ENCODE measurements around the gene USP7.
A peak's percentile ranks its signal among the peaks of the same experiment; 100 is the strongest.

USP7 gene

DNA sequence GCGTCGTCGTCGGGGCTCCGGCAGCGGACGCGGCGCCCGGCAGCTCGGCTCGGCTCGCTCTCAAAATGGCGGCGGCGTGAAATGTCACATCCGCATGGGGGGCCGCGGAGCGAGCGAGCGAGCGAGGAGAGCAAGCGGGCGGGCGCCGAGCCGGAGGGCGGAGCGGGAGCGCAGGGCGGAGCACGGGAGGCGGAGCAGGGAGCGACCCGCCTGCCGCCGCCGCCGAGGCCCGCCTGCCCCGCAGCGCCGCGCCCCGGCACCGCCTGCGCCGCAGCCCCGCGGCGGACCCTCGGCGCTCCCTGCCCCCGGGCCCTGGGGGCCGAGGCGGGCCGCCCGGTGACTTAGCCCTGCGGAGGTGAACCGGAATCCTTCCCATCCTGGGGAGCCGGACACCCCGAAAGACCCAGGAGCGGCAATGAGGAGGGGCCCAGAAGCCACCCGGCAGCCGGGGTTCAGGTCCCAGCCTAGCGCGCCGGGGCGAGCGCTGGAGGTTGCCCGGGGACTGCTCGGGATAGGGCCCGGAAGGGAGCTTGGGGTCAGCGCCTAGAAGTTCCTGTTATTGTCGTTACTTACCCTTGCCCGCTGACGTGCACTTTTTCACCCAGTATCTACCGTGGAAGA lies at the start of gene USP7:
Gene USP7 (minus strand): TSS at position 86 of the 621 bp plus-strand sequence. CDS start 621 bp downstream, outside the sequence.
- DNase-seq (ENCODE audit: low read depth in 1 of 2, low spot score in 1 of 2), result peak; percentile 94 to 96
- no peak for TF ChIP-seq JUND (IDR thresholded peaks at IDR 0.05; ENCODE audit: low read depth)
- in situ Hi-C loops (cut with HindIII; ENCODE audit: low pct_unique_long_range_greater_than_20kb, low sequenced_read_pairs), result no loop called here

DNA sequence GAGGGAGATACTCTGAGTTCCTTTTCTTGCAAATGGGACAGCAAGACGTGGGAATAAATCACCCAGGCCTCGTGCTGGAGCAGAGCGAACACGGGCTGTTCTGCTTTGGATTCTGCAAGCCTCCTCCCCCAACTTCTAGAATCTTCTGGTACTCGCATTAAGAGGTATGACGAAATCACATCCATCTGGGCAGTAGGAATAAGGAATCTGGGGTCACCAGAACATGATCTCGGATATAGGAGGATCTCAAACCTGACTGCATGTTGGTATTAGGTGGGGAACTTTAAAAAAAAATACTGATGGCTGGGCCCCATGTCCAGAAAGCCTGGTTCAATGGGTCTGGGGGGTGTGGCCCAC lies 49.8 kb upstream of the USP7 start:
- TF ChIP-seq JUND (IDR thresholded peaks at IDR 0.05; ENCODE audit: low read depth), result no peak
- no peak for DNase-seq (ENCODE audit: low read depth in 1 of 2, low spot score in 1 of 2)
- in situ Hi-C loops (cut with HindIII; ENCODE audit: low pct_unique_long_range_greater_than_20kb, low sequenced_read_pairs), result no loop called here

DNA sequence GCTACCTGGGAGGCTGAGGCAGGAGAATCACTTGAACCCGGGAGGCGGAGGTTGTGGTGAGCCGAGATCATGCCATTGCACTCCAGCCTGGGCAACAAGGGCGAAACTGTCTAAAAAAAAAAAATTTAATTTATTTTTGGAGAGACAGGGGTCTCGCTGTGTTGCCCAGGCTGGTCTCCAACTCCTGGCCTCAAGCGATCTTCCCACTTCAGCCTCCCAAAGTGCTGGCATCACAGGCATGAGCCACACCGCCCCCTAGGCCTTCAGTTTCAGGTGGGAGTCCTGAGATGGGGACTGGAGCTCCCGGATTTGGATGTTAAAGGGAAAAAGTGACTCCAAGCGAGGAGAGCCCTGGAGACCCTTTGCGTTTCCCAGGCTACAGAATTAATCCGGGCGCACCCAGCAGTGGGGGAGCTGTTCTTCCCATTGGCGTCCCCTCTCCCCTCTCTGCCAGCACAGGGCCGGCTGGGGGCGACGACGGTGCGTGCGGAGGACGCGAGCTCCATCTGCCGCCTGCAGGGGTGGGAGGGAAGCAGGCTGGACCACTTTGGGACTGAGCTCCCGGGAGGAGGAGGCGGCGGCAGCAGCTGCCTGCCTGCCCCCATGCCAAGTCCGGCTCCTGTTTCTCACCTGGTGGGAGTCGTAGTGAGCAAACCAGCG lies 49.3 kb upstream of the USP7 start:
- no peak for DNase-seq (ENCODE audit: low read depth in 1 of 2, low spot score in 1 of 2)
- in situ Hi-C loops (cut with HindIII; ENCODE audit: low pct_unique_long_range_greater_than_20kb, low sequenced_read_pairs), result no loop called here
- no peak for TF ChIP-seq JUND (IDR thresholded peaks at IDR 0.05; ENCODE audit: low read depth)

DNA sequence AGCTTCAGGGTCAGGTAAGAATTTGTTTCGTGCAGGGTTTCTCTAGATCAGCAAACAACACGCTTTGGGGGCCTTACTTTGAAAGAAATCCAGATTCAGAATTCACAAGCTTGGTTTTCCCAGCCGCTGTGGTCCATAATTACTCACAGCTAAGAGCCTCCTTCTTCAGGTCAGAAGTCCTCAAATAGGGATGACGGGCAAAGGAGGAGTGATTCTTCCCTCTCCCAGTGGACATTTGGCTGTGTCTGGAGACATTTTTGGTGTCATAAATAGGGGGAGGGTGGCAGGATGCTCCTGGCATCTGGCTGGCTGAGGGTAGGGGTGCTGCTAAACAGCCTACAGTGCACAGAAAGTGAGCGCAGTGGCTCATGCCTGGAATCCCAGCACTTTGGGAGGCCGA lies 48.6 kb upstream of the USP7 start:
- DNase-seq (ENCODE audit: low read depth in 1 of 2, low spot score in 1 of 2), result no peak
- in situ Hi-C loops (cut with HindIII; ENCODE audit: low pct_unique_long_range_greater_than_20kb, low sequenced_read_pairs), result no loop called here
- no peak for TF ChIP-seq JUND (IDR thresholded peaks at IDR 0.05; ENCODE audit: low read depth)

DNA sequence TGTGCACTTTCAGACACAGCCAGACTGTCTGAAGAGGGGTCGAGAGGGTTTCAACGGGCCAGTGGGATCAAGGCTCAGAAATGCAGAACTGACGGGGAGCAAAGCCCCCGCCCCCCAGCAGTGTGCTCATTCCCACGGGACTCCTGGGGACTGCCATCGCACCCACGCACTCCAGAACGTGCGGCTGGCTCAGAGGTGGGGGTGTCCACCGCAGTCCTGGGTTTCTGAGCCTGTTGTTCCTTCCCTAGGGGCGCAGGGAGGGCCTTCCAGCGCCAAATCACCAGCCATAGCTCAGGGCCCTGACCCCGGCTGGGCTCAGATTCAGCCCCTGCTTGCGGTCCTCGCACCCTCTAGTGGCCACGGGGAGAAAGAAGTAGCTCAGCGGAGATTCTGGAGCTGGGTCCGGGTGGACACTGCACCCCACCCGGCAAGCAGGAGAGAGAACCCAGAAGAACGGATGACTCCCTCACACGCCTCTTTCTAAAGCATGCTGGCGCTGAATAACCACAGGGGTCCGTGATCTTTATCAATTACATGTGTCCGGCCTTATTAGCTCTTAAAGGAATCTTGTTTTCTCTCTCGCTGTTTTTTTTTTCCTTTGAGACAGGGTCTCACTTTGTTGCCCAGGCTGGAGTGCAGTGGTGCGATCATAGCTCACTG lies 45.0 kb upstream of the USP7 start:
- in situ Hi-C loops (cut with HindIII; ENCODE audit: low pct_unique_long_range_greater_than_20kb, low sequenced_read_pairs), result no loop called here
- TF ChIP-seq JUND (IDR thresholded peaks at IDR 0.05; ENCODE audit: low read depth), result no peak
- DNase-seq (ENCODE audit: low read depth in 1 of 2, low spot score in 1 of 2), result peak; percentile 81 to 85

DNA sequence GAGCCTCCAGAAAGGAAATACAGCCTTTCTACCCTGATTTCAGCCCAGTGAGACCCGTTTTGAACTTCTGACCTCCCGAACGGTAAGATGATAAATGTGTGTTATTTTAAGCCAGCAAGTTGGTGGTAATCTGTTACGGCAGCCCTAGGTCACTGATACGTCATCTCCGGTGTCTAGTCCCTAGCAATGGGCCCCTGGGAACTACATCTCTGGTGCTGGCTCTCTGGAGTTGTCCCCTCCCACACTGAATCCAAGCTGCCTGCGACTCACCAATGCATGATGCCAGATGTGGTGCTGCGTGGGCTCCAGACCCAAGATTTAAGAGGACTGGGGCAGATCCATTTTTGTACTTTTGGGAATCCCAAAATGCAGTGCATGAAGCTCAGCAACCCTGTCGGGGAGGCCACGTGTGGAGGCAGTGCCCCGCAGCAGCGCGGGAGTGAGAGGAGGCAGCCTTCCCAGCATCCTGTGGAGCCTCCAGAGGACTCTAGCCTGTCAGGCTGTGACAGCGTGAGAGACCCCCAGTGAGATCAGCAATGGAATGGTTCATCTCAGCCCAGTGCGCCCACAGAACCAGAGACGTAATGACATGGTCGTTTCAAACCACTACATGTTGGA lies 43.6 kb upstream of the USP7 start:
- no peak for TF ChIP-seq JUND (IDR thresholded peaks at IDR 0.05; ENCODE audit: low read depth)
- no peak for DNase-seq (ENCODE audit: low read depth in 1 of 2, low spot score in 1 of 2)
- in situ Hi-C loops (cut with HindIII; ENCODE audit: low pct_unique_long_range_greater_than_20kb, low sequenced_read_pairs), result no loop called here

DNA sequence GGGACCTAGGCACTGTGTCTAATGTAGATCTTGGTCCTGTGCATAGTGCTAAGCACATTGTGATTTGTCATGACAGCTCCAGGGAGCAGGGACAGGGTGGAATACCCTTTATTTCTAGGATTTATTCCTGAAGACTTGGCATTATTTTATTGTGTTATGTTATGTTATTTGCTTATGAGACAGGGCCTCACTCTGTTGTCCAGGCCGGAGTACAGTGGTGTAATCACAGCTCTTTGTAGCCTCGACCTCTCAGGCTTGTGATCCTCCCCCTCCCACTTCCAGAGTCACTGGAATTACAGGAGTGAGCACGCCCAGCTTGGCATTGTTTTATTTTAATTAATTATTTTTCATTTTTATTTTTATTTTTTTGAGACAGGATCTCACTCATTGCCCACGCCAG lies 40.5 kb upstream of the USP7 start:
- in situ Hi-C loops (cut with HindIII; ENCODE audit: low pct_unique_long_range_greater_than_20kb, low sequenced_read_pairs), result no loop called here
- DNase-seq (ENCODE audit: low read depth in 1 of 2, low spot score in 1 of 2), result no peak
- TF ChIP-seq JUND (IDR thresholded peaks at IDR 0.05; ENCODE audit: low read depth), result no peak

DNA sequence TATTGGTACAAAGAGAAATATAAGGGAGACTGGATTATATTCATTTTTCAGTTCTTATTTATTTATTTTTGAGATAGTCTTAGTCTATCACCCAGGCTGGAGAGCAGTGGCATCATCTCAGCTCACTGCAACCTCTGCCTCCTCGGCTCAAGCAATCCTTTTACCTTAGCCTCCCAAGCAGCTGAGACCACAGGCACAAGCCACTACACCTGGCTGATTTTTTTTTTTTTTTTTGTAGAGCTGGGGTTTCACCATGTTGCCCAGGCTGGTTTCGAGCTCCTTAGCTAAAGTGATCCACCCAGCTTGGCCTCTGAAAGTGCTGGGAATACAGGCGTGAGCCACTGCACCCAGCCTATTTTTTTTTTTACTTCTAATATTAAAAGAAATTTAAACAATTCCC lies 40.1 kb upstream of the USP7 start:
- in situ Hi-C loops (cut with HindIII; ENCODE audit: low pct_unique_long_range_greater_than_20kb, low sequenced_read_pairs), result no loop called here
- no peak for DNase-seq (ENCODE audit: low read depth in 1 of 2, low spot score in 1 of 2)
- TF ChIP-seq JUND (IDR thresholded peaks at IDR 0.05; ENCODE audit: low read depth), result no peak

DNA sequence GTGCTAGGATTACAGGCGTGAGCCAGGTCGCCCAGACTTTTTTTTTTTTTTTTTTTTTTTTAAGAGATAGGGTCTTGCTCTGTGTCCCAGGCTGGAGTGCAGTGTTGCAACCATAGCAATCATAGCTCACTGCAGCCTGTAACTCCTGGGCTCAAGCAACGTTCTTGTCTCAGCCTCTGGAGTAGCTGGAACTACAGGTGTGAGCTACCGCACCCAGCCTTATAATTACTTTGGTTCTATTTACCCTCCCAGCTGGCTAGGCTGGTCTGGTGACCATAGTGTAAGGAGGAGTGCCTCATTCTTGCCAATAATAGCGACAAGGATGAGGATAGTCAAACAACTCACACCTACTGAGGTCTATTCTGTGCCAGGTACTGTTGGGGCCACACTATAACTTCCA lies 39.6 kb upstream of the USP7 start:
- TF ChIP-seq JUND (IDR thresholded peaks at IDR 0.05; ENCODE audit: low read depth), result no peak
- peak; percentile 57 to 96 for DNase-seq (ENCODE audit: low read depth in 1 of 2, low spot score in 1 of 2)
- in situ Hi-C loops (cut with HindIII; ENCODE audit: low pct_unique_long_range_greater_than_20kb, low sequenced_read_pairs), result no loop called here

DNA sequence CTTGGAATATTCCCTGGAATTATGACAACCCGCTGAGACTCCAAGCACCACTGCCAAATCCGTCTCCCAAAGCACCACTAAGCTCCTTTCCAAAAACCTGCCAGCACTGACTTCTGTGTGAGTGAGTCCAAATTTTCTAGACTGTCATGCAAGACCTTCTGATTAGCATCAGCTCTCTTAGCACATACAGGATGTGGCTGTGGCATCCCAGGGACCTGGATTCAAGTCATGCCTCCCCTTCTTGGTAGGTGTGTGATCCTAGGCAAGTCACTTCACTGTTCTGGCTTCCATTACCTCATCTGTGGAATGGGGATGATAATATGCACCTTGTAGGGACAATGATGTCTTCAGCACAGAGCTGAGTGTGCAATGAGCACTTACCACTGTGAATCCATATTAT lies 38.3 kb upstream of the USP7 start:
- peak in 1 of 2 experiments; percentile 35 for DNase-seq (ENCODE audit: low read depth in 1 of 2, low spot score in 1 of 2)
- no peak for TF ChIP-seq JUND (IDR thresholded peaks at IDR 0.05; ENCODE audit: low read depth)
- in situ Hi-C loops (cut with HindIII; ENCODE audit: low pct_unique_long_range_greater_than_20kb, low sequenced_read_pairs), result no loop called here

DNA sequence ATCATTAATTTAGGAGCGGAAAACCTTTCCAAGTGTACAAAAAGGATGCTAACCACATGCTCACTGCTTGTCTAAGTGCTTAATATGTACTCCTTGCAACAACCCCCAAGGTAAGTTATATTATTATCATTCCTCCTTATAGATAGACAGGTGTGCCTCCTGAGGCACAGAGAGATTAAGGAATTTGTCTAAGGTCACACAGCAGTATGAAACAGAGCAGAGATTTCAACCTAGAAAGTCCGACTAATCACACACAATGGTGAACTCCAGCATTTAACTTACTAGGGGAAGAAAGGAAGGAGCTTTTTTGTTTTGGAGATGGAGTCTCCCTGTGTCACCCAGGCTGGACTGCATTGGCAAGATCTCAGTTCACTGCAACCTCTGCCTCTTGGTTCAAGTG lies 37.0 kb upstream of the USP7 start:
- no peak for TF ChIP-seq JUND (IDR thresholded peaks at IDR 0.05; ENCODE audit: low read depth)
- in situ Hi-C loops (cut with HindIII; ENCODE audit: low pct_unique_long_range_greater_than_20kb, low sequenced_read_pairs), result no loop called here
- DNase-seq (ENCODE audit: low read depth in 1 of 2, low spot score in 1 of 2), result no peak

DNA sequence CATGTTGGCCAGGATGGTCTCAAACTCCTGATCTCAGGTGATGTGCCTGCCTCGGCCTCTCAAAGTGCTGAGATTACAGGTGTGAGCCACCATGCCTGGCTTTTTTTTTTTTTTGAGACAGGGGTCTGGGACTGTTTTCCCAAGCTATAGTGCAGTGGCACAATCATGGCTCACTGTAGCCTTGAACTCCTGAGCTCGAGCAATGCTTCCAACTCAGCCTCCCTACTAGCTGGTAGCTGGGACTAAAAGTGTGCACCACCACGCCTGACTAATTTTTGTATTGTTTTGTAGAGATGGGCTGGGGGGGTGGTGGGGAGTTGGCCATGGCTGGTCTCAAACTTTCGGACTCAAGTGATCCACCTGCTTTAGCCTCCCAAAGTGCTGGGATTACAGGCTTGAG lies 36.1 kb upstream of the USP7 start:
- no peak for TF ChIP-seq JUND (IDR thresholded peaks at IDR 0.05; ENCODE audit: low read depth)

DNA sequence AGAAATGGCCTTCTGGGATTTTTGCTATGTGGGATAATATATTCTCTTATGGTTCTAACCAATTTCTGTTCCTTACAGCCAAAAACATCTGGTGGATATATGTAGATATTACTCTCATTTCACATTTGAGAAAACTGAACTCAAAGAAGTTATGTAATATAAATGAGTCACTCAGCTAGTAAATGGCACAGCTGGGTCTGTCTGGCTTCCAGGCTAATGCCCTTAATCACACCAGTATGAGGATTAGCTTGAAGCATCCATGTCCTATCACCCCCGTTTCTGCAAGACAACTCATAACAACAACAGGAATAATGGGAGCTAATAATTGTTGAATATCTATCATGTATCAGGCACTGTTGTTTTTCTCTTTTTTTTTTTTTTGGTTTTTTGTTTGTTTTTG lies 34.4 kb upstream of the USP7 start:
- no peak for TF ChIP-seq JUND (IDR thresholded peaks at IDR 0.05; ENCODE audit: low read depth)
- in situ Hi-C loops (cut with HindIII; ENCODE audit: low pct_unique_long_range_greater_than_20kb, low sequenced_read_pairs), result no loop called here
- DNase-seq (ENCODE audit: low read depth in 1 of 2, low spot score in 1 of 2), result no peak

More for the DNA sequence above, 36.1 kb upstream of the USP7 start:
- in situ Hi-C loops (cut with HindIII; ENCODE audit: low pct_unique_long_range_greater_than_20kb, low sequenced_read_pairs), result no loop called here
- no peak for DNase-seq (ENCODE audit: low read depth in 1 of 2, low spot score in 1 of 2)

Data from T47D (cell line).